AG20443 (cell line): ENCODE measurements around the gene JADE2.
A peak's percentile ranks its signal among the peaks of the same experiment; 100 is the strongest.
"Not testable (repeated sequence)": the region's sequence is repeated elsewhere in the genome, so short reads cannot be mapped to it uniquely, and the experiment has no call there.

ENCODE experiments used
- DNase-seq: peaks from one replicate; pipeline ENCODE4 v3.0.0; 2012; ENCODE audit warnings: low spot score, mixed read lengths

JADE2 gene

DNA sequence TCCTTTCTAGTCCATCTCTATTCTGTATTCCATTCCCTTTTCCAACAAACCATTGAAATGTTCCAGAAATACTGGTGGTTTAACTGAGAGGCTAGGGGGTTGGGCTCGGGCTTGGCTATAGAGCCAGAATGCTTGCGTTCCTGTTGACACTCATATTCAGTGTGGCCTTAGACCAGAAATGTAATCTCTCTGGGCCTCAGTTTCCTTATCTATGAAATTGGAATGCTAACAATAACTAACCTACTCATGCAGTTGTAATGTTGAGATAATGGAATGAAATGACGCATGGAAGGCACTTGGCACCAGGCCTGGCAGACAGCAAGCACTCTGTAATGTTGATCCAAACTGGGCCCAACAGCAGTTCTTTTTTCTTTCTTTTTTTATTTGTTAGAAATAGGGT is 26.8 kb downstream of the JADE2 start:
- peak; percentile 79 for DNase-seq

DNA sequence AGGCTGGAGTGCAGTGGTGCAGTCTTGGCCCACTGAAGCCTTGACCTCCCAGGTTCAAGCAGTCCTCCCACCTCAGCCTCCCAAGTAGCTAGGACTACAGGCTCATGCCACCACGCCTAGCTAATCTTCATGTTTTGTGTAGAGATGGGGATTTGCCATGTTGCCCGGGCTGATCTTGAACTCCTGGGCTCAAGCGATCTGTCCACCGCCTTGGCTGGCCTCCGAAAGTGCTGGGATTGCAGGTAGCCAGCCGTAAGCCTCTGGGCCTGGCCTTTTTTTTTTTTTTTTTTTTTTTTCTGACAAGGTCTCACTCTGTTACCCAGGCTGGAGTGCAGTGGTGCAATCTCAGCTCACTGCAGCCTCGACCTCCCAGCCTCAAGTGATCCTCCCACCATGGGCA is 27.2 kb downstream of the JADE2 start:
- DNase-seq, result not testable (repeated sequence)

DNA sequence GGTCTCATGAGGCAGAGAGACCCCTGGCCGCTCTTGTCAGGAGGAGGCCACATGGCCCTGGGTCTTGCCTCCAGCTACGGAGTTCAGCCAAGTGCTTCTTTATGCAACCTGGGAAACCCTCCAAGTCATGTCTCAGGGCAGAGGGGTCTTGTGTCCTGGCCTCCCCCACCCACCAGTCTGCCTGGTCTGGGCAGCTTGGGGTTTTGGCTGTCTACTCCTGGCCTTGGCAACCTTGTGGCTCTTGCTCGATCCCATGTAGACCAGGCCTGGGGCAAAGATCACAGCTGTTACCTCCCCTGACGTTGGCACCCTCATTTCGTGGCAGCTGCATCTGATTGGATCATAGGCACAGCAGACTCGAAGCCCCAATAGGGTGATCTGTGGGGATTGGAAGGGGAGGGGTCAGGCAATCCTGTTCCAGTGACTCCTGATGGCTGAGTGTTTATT is 28.4 kb downstream of the JADE2 start:
- no peak for DNase-seq

DNA sequence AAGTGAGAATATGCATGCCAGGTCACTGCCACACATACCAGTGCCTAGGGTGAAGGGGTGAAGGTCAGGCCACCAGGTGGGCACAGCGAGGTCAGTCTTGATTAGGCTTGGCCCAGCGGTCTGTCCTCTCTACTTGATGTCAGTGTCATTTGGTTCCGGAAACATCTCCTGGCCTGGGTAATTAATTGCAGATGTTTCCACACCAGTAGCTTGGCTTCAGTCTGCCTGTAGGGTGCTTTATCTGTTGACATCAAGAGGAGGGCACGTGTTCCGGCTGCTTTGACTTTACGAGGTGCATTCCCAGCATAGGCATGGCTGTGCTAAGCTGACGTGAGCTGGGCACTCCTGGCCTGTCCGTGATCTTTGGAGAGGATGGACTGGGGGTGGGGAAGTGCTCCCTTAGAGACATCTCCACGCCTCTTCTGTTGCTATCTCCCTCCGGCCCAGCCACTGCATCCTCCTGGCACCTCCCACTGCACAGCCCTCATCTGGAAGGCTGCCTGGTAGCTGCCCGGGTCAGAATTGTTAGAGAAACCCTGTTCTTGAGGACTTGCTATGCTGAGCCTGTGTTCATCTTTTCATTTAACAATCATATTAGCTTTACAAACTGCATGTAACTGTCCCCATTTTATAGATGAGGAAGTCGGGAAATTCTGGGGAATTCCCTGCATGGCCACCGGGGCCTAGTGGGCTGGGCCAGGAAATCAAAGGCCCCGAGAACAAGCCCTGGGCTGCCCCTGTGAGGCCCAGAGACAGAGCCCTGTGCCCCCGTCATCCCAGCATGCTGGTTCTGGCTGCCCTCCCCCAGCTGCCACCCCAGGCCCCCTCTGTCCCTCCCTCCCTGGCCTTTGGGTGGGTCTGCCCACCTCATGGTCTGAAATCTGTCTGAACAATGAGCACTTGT is 29.1 kb downstream of the JADE2 start:
- DNase-seq, result peak; percentile 87

DNA sequence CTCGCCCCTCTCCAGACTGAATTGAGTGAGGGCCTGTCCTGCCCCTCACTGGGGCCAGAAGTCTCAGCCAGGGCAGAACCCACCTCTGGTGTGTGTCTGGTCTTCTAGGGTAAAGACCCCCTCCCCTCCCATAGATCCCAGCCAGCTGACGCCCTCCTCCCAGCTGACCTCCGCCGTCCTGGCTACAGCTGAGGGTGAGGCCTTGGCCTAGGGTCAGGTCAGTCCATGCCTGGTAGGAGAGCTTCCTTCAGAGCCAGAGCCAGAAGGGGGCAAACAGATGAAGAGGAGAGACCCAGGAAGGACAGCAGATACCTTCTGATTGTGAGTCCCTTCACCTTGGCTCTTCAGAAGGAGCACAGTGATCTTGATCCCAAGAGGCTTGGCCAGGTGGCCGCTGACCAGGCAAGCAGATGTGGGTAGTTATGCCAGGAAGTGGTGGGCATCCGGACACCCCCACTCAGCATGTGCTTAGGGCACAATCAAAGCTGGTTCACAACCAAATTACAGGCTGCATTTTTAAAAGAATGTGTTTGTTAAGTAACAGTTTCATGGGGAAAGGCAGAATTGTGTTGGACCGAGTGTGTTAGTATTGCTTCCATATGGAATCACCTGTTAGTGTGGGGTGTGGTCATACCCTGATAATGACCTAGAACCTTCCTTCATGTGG is 29.9 kb downstream of the JADE2 start:
- no peak for DNase-seq

DNA sequence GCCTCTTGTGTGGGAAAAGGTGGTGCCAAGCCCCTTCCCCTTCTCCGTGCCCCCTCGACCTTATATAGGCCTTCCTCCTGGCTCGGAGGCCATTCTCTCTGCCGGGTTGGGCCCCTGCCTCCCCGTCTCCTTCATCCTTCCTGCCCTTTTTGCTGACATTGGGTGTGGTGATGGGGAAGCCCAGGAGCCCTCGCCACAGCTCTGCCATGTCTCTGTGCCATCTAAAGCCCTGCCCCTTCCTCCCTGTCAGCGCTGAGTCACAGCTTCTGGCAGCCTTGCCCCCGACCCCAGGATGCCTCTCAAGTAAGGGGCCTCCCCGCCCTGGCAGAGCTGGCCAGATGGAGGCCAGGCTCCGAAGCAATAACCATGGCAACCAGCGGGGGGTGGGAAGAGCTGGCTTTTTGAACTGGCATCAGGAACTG is 30.4 kb downstream of the JADE2 start:
- peak; percentile 74 for DNase-seq

DNA sequence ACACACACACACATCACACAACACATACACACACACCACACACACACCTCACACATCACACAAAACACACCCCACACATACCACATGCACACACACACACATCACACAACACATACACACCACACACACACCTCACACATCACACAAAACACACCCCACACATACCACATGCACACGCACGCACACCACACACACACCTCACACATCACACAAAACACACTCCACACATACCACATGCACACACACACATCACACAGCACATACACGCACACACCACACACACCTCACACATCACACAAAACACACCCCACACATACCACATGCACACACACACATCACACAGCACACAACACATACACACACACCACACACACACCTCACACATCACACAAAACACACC is 31.1 kb downstream of the JADE2 start:
- not testable (repeated sequence) for DNase-seq

DNA sequence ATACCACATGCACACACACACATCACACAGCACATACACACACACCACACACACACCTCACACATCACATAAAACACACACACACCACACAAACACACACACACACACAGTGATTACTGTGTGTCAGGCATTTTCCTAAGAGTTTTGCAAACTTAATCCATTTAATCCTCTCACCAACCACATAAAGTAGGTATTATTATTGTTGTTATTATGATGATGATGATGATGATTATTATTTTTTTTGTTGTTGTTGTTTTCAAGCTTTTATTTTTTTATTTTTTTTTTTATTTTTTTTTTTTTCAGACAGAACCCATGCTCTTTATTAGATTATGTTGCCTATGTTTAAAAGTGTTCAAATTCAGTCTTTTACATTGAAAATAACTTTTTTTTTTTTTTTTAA is 31.5 kb downstream of the JADE2 start:
- no peak for DNase-seq

DNA sequence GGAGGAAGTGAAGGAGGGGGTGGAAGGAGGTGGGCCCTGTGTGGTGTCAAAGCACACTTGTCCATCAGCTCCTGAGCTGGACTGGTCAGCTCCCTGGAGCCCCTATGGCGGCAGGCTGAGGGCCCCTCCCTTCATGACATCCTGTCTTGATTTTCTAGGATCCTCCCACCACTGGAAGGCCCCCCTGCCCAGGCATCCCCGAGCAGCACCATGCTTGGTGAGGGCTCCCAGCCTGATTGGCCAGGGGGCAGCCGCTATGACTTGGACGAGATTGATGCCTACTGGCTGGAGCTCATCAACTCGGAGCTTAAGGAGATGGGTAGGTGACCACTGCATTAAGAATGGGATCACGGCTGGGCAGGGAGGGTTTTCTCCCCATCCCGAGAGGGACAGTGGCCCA is 34.2 kb downstream of the JADE2 start:
- DNase-seq, result no peak

DNA sequence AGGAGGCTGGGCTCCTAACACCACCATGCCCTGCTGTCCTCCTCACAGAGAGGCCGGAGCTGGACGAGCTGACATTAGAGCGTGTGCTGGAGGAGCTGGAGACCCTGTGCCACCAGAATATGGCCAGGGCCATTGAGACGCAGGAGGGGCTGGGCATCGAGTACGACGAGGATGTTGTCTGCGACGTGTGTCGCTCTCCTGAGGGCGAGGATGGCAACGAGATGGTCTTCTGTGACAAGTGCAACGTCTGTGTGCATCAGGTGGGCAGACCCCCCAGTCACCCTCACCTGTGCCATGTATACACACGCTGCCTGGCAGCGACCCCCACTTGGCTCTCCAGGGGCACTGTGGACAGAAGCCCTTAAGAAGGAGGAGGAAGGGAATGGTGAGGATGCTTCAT is 35.2 kb downstream of the JADE2 start:
- no peak for DNase-seq

DNA sequence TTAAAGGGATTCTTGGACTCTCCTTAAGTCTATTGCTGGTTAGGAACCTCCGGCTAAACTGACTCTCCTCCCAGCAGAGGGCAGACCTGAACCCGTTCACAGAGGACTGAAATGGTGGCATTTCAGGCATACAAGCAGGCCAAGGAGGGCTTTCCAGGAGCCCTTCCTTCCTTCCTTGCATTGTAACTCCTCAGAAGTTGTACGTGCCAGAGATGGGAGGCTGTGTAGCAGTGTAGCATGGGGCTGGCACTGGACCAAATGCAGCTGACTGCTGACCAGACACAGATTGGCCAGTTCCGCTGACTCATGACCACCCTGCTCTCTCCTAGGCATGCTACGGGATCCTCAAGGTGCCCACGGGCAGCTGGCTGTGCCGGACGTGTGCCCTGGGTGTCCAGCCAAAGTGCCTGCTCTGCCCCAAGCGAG is 36.4 kb downstream of the JADE2 start:
- DNase-seq, result peak; percentile 48

DNA sequence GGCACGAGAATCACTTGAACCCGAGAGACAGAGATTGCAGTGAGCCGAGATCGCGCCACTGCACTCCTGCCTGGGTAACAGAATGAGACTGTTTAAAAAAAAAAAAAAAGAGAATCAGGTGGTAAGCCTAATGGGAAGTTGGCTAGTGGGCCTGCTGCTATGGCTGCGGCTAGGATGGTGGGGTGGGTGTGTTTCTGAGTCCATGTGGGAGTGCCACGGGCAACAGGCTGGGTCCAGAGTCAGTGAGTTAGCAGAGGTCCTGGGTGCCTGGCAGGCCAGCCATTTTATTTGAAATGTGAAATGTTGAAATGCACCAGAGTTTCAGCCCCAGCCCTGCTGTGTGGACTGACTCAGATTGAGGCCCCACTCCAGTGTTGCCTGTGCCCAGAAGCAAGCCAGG is 37.8 kb downstream of the JADE2 start:
- DNase-seq, result no peak

DNA sequence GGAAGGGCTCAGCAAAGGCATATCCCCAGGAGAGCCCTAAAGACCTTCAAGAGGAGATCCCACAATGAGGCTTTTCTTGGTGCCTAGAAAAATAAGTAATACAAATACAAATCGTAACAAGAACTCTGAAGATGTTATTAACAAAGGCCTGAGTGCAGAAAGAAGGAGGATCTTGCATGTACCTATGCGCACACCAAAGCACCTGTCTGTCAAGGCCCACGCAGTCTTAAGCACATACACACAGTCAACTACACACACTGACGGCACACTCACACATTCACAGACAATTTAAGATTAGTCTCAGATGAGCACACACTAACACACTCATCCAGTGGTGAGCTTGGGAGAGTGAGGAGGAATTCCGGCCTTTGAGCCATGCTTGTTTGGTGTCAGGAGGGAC is 38.5 kb downstream of the JADE2 start:
- DNase-seq, result no peak

DNA sequence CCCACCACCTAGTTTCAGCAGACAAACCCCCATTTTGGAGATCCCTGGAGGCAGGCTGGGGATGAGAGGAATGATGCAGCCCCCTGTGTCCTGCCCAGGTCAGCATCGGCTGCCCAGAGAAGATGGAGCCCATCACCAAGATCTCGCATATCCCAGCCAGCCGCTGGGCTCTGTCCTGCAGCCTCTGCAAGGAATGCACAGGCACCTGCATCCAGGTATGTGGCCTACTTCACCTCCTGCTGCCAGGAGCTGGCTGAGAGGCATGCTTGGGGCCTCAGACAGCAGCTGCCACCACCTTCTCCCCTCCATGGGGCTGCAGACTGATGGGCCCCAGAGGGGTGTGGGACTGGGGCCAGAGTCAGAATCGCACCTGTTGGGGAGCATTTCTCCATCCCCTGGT is 38.9 kb downstream of the JADE2 start:
- DNase-seq, result no peak

DNA sequence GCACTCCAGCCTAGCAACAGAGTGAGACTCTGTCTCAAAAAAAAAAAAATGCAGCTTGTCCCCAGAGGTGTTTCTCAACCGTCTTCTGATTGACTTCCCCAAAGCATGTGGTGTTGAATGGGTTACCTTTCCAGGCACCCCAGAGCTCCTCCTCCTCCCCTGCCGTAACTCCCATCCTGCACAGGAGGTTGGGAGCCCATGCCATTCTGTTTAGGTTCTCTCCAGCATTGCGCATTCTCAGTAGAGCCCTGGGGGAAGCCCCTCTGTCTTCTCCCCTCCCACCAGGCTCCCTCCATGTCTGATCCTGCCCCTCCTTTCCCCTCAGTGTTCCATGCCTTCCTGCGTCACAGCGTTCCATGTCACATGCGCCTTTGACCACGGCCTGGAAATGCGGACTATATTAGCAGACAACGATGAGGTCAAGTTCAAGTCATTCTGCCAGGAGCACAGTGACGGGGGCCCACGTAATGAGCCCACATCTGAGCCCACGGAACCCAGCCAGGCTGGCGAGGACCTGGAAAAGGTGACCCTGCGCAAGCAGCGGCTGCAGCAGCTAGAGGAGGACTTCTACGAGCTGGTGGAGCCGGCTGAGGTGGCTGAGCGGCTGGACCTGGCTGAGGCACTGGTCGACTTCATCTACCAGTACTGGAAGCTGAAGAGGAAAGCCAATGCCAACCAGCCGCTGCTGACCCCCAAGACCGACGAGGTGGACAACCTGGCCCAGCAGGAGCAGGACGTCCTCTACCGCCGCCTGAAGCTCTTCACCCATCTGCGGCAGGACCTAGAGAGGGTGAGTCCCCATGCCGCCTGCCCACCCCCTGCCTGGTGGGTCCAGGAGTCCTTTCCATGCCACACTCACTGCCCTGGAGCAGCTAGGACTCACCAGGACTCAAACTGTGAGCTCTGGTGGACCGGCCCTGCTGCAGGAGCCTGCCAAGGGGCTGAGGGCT is 40.6 kb downstream of the JADE2 start:
- no peak for DNase-seq

DNA sequence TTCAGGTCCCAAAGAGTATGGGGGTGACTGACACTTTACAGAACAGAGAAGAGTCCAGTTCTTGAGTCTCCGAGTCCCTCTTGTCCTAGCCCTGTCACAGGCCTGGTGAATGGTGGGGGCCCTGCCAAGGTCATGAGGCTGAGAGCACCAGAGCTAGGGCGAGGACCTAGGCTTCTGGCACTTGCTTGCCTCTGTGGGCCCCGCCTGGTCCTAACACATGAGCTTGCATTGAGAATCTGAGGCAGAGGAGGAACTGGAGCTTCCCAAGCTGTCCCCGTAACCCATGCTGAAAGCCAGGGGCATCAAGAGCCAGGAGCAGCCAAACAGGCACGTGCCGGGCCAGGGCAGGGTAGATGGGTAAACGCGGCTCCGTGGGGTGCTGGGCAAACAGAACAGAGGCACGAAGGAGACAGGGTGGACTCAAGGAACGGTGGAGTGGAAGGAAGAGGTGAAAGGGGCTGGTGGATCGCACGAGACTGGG is 41.3 kb downstream of the JADE2 start:
- DNase-seq, result no peak

DNA sequence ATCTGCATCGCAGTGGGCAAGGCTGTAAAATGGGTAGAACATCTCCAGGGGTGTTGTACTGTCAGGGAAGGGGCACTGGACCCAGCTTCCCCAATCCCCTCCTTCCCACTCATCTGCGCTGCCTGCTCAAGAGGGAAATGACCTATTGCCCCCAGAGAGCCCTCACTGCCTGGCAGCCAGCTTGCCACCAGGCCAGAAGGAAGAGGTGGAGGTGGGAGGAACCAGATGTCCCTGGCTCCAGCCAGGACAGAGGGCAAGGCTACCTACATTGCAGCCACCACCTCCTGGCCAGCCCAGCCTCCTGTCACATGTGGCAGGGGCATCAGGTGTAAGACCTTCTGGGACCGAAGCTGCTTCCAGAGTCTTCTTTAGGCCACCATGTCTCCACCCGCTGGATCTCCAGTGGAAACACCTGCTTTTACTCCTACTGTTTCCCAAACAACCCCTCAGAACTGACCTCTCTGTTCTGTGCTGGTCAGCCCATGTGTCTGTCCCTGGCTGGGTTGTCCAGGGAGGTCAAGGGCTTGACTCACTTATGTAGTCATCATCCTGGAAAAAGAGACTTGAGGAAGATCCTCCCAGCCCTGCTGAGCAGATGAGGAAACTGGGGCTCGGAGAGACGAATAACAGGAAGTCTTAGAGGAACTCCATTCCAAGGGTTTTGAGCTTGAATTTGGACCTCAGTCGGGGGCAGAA is 42.3 kb downstream of the JADE2 start:
- DNase-seq, result peak; percentile 86

DNA sequence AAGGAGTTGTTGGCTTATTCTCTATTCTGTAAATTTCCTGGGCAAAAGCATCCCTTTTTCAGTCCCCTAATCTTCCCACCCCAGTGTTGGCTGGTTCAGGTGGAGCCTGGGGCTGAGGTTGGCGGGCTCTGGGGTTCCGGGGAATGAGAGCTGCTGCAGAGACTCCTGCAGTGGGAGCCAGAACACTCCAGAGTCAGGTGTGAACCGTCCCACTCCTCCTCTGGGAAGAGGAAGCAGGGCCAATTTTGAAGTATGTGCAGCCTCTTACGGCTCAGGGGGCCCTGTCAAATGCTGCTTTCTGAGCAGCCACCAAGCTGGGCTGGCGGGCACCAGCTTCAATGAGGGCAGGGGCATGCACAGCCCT is 42.8 kb downstream of the JADE2 start:
- no peak for DNase-seq

DNA sequence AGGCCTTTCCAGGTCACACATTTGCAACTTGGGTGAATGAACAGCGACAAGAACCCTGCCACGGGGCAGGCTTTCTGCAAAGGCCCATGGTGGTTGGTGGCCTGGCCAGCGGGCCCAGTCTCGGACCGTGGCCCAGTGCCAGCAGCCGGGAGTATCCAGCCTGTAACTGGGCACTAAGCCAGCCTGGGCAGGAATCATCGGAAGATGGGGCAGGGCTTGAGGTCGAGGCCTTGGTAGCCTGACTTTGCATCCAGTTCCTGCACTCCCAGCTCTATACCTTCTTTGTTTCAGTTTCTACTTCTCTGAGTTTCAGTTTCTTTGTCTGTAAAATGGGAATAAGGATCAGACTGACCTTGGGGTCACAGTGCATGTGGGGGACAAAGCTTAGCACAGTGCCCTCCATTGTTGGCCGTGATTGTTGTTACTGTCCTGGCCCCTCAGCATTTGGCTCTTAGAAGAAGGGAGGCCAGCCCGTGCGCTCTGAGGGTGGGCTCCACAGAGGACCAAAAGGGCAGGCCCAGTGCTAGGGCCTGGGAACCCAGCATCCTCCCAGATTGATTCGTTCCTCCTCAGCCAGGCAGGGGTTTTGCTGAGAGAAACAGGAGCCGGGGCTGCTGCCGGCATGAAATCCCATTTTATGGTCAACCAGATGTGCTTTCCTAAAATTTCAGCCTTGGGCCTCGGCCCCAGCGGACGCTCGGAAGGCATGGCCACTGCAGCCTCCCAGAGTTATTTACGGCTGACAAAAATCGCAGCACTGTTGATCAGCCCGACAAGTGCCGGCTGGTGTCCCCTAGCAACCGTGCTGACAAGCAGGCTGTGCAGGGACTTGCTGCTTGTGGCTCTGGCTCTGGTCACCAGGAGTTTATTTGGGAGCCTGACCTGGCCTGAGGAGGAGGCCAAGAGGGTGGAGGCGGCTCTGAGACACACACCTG is 43.6 kb downstream of the JADE2 start:
- DNase-seq, result peak; percentile 60

DNA sequence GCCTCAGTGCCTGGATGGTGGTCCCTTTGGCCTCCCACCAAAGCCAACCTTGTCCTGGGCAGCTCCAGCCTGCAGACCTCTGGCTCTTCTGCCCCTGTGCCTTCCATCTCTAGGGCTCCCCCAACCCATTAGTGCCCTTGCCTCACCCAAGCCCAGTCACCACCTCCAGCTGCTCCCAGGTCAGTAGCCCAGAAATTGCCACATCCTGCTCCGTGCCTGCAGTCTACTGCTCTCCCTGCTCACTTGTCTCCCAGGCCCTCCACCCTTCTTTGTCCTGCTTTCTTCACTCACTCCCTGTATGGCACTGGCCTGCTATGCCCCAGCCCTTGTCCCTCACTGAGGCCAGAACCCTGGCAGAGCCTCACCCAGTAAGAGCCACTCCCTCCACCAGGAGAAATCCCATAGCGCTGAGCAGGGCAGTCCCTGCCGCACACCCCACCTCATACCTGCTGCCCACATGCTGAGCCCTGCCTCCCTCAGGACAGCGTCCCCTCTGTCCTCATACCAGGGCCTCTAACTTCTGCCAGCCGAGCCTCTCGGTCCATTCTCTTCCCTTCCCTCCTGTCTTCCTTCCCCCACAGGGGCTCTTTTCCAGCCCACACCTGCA is 44.4 kb downstream of the JADE2 start:
- no peak for DNase-seq
